Stomach (tissue), 9 donors: ENCODE data around the gene LMO2. TPM values are rescaled to one million over a fixed set of nuclear protein-coding genes. Genes with fewer than 3 reads are reported as not detected.

ENCODE experiments used
- DNase-seq, 2 donors: peaks; one replicate each; pipeline versions ENCODE4 v3.0.0 to v3.0.0-alpha.2; 2013 to 2019
- H3K27ac ChIP-seq, 5 donors: fragments of 200-600 bp in 4 of 5; sonication (generic) in 4 of 5; one replicate each; pipeline ENCODE4 v1.5.1; 2013 to 2019; ENCODE audit warnings: mild to moderate bottlenecking in 1 of 5, moderate library complexity in 1 of 5
- H3K27me3 ChIP-seq, 3 donors: fragments of 200-600 bp; sonication (generic); one replicate each; pipeline ENCODE4 v1.5.1; 2017 to 2019; ENCODE audit warnings: mixed run types in 1 of 3
- H3K36me3 ChIP-seq, 4 donors: fragments of 200-600 bp; sonication (generic); 1 replicate in 3 of 4; 2 replicates in 1 of 4; pipeline ENCODE4 v1.5.1; 2016 to 2019
- H3K4me1 ChIP-seq, 4 donors: fragments of 200-600 bp; sonication (generic); one replicate each; pipeline ENCODE4 v1.5.1; 2016 to 2019
- H3K4me3 ChIP-seq, 4 donors: fragments of 200-600 bp; sonication (generic) in 3 of 4; one replicate each; pipeline ENCODE4 v1.5.1; 2016 to 2019; ENCODE audit warnings: mild to moderate bottlenecking in 1 of 4
- H3K9me3 ChIP-seq, 4 donors: fragments of 200-600 bp; sonication (generic); one replicate each; pipeline ENCODE4 v1.5.1; 2016 to 2019
- CTCF ChIP-seq, 7 experiments: fragments of 450-650 bp in 4 of 7; fragments of 200-600 bp in 3 of 7; sonication (generic) in 3 of 7; IDR thresholded peaks; one replicate each; pipeline ENCODE4 v1.5.1; 2016 to 2019; ENCODE audit warnings: antibody characterized with exemption in 7 of 7, control low read depth in 2 of 7, mild to moderate bottlenecking in 1 of 7
- EP300 ChIP-seq: sonication (generic); formaldehyde crosslinking; IDR thresholded peaks from one replicate; pipeline ENCODE4 v1.6.1; 2017; ENCODE audit warnings: antibody characterized with exemption
- POLR2A ChIP-seq, 4 donors: fragments of 450-650 bp; IDR thresholded peaks; one replicate each; pipeline ENCODE4 v1.6.1; 2016; ENCODE audit warnings: antibody characterized with exemption in 4 of 4, control low read depth in 2 of 4, mild to moderate bottlenecking in 1 of 4, moderate library complexity in 1 of 4
- POLR2AphosphoS5 ChIP-seq, 3 donors: sonication (generic); formaldehyde crosslinking; IDR thresholded peaks; one replicate each; pipeline ENCODE4 v1.6.1; 2016; ENCODE audit warnings: antibody characterized with exemption in 3 of 3
- WGBS, 5 donors: extraction: QIAGEN DNeasy Blood & Tissue Kit in 3 of 5; methylation state at CpG; one replicate each; pipeline versions ENCODE4 v1.1.5 to v1.1.7; 2013 to 2018; 5-methylcytosine and 5-hydroxymethylcytosine counted together
- intact Hi-C: fragments of 100-400 bp; cut with DNase I; formaldehyde crosslinking; loops from one replicate; pipeline ENCODE4 v1.15.1; 2023; ENCODE audit warnings: low total_unique reads
- polyA plus RNA-seq, 3 donors: library from polyadenylated mRNA; stranded (reverse); fragments of 200-250 nt; gene quantifications; one replicate each; pipeline ENCODE4 v1.2.3, GENCODE V29; 2013
- total RNA-seq, 5 donors: library from RNA; depleted of rRNA; stranded (reverse); fragments of >200 nt; gene quantifications; one replicate each; pipeline versions ENCODE4 v1.1.0 to v1.2.3, GENCODE V29; 2014 to 2016
- donor health status: healthy with polysubstance abuse.
- donor health status: Bipolar disorder and iron deficiency.
- donor health status: healthy.

LMO2 gene
- total and polyA plus RNA-seq, 8 donors, result 9.1 to 54.7 (median 12.3) TPM; not detected in 1

GRCh38 chr11:33909150-33909549 lies 17.3 kb upstream of the LMO2 start:
- peaks cover 0 to 3% (median 0%) of the 10 kb centered on the region in 4 donors for H3K9me3 ChIP-seq
- no peaks in the 10 kb centered on the region for H3K36me3 ChIP-seq
- H3K4me1 ChIP-seq, result peaks cover 0 to 9% (median 0%) of the 10 kb centered on the region in 4 donors
- TF ChIP-seq EP300 (no peak), CTCF (IDR thresholded peaks at IDR 0.05) (no peak), POLR2A (IDR thresholded peaks at IDR 0.05) (no peak), POLR2AphosphoS5 (IDR thresholded peaks at IDR 0.05) (no peak)
- no peak for DNase-seq
- H3K27me3 ChIP-seq, result no peaks in the 10 kb centered on the region
- no peak overlapping the region for H3K27ac ChIP-seq
- intact Hi-C loops, result no loop called here
- 57 to 63% (median 61%) methylated on average over 3 of the region's 3 CpGs for WGBS, 5 donors
- H3K4me3 ChIP-seq, result no peak overlapping the region

GRCh38 chr11:33907421-33907820 lies 15.5 kb upstream of the LMO2 start:
- 63 to 77% (median 70%) methylated on average over 9 of the region's 9 CpGs for WGBS, 5 donors
- Histone ChIP-seq H3K4me3 (no peak overlapping the region), H3K9me3 (no peaks in the 10 kb centered on the region), H3K36me3 (no peaks in the 10 kb centered on the region), H3K4me1 (peaks cover 0 to 6% (median 0%) of the 10 kb centered on the region in 4 donors), H3K27ac (no peak overlapping the region), H3K27me3 (no peaks in the 10 kb centered on the region)
- no peak for DNase-seq
- intact Hi-C loops, result no loop called here
- TF ChIP-seq EP300, result no peak
- no peak for TF ChIP-seq CTCF (IDR thresholded peaks at IDR 0.05)
- no peak for TF ChIP-seq POLR2AphosphoS5 (IDR thresholded peaks at IDR 0.05)
- no peak for TF ChIP-seq POLR2A (IDR thresholded peaks at IDR 0.05)

- WGBS, 5 donors, result 80 to 95% (median 89%) methylated on average over 11 of the region's 11 CpGs
- TF ChIP-seq POLR2A (IDR thresholded peaks at IDR 0.05), result no peak
- no peak for TF ChIP-seq EP300
- TF ChIP-seq POLR2AphosphoS5 (IDR thresholded peaks at IDR 0.05), result no peak
- no peak for TF ChIP-seq CTCF (IDR thresholded peaks at IDR 0.05)
Measured at GRCh38 chr11:33906484-33907186, 14.8 kb upstream of the LMO2 start.

GRCh38 chr11:33904102-33904501 lies 12.2 kb upstream of the LMO2 start:
- Histone ChIP-seq H3K4me1 (peaks cover 0 to 13% (median 4%) of the 10 kb centered on the region in 4 donors), H3K9me3 (no peaks in the 10 kb centered on the region), H3K27ac (no peak overlapping the region), H3K4me3 (no peak overlapping the region), H3K36me3 (no peaks in the 10 kb centered on the region), H3K27me3 (peaks cover 0 to 4% (median 0%) of the 10 kb centered on the region in 3 donors)
- intact Hi-C loops, result no loop called here
- TF ChIP-seq EP300, result no peak
- no peak for TF ChIP-seq POLR2AphosphoS5 (IDR thresholded peaks at IDR 0.05)
- TF ChIP-seq CTCF (IDR thresholded peaks at IDR 0.05), result no peak
- no peak for TF ChIP-seq POLR2A (IDR thresholded peaks at IDR 0.05)
- 40 to 60% (median 55%) methylated on average over 5 of the region's 5 CpGs for WGBS, 5 donors
- no peak for DNase-seq

More at GRCh38 chr11:33906484-33907186, 14.8 kb upstream of the LMO2 start:
- Histone ChIP-seq H3K4me3 (no peak overlapping the region), H3K27ac (no peak overlapping the region), H3K4me1 (no peaks in the 10 kb centered on the region), H3K36me3 (no peaks in the 10 kb centered on the region), H3K27me3 (peaks cover 0 to 4% (median 0%) of the 10 kb centered on the region in 3 donors), H3K9me3 (no peaks in the 10 kb centered on the region)
- intact Hi-C loops, result no loop called here
- DNase-seq, result no peak
